ENCODE data around the gene ITIH4. TPM values are rescaled to one million over a fixed set of nuclear protein-coding genes. Genes with fewer than 3 reads are reported as not detected.
A peak's percentile ranks its signal among the peaks of the same experiment; 100 is the strongest.

The ITIH4 gene
- total RNA-seq, 1 donor from 2014 or later = 3.6 TPM

DNA sequence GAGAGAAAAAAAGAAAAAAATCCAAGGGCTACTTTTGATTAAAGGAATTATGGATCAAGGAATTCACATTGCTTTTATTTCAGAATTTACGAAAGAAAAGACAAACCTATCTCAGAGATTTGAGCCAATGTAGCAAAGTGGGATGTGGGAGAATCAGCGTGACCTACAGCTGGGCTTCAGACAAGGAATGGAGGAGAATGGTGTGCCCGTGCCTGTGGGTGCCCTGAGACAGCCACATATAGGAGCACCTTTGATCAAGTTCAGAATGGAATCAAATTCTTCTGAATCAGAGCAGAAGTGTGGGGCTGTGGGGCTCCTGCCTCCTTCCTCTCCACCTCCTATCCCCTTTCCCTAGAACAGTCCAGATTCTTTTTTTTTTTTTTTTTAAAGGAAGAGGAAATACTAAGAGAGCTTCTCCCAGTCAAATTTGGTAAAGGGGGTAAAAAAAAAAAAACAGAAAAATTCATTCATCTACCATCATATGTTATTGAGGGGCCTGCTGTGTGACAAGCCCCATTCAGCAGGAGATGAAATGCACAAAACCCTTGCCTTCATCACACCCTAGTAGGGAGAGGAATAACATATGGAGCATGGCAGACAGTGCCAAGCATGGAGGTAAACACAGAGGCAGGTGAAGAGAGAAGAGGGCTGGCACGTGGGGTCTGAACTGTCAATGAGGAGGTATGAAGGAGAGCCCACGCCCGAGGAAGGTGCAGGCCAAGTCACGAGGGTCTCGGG, 29.4 kb upstream of the ITIH4 start:
- no peaks in the 10 kb centered on the region for H3K27me3 Mint-ChIP-seq
- no peak overlapping the region for H3K27ac Mint-ChIP-seq
- peaks cover 8% of the 10 kb centered on the region for H3K36me3 Mint-ChIP-seq (ENCODE audit: low read depth)
- intact Hi-C loops (cut with micrococcal nuclease) = no loop called here
- H3K4me1 Mint-ChIP-seq = no peaks in the 10 kb centered on the region
- DNase-seq = no peak
- no peak overlapping the region for H3K4me3 Mint-ChIP-seq
- H3K9me3 Mint-ChIP-seq = peaks cover 3% of the 10 kb centered on the region

DNA sequence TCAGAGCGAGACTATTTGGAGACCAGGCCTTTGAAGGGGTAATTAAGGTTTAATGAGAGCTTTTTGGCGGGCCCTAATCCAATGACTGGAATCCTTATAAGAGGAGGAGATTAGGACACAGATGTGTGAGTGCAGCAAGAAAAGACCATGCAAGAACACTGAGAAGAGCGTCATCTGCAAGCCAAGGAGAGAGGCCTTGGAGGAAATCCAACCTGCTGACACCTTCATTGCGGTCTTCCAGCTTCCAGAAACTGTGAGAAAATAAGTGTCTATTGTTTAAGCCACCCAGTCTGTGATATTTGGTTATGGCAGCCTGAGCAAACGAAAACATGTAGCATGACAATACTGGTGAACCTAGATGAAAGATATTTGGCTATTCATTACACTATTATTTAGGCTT, 27.4 kb upstream of the ITIH4 start:
- DNase-seq = no peak
- Mint-ChIP-seq H3K27ac (no peak overlapping the region), H3K9me3 (no peaks in the 10 kb centered on the region), H3K36me3 (ENCODE audit: low read depth) (peaks cover 2% of the 10 kb centered on the region), H3K4me3 (no peak overlapping the region), H3K27me3 (no peaks in the 10 kb centered on the region), H3K4me1 (no peaks in the 10 kb centered on the region)
- intact Hi-C loops (cut with micrococcal nuclease) = no loop called here

DNA sequence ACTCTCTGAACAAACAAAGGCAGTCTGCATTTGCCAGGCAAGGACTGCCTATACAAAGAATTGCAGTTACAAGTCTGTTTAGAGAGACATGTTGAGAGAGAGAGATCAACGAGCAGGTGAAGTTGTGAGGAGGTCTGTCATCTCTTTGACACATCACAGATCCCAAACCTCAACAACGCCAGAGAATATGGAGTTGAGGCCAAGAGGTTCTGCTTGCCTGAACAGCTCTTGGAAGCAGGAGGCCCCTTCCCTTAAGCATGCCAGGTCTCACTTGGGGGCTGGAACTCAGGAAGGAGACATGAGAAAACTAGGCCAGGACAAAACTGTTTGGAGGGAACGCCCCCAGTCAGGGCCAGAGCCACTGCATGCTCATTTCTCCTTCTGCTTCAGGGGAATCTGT, 26.7 kb upstream of the ITIH4 start:
- Mint-ChIP-seq H3K27ac (no peak overlapping the region), H3K9me3 (no peaks in the 10 kb centered on the region), H3K27me3 (no peaks in the 10 kb centered on the region), H3K4me1 (no peaks in the 10 kb centered on the region), H3K36me3 (ENCODE audit: low read depth) (no peaks in the 10 kb centered on the region), H3K4me3 (no peak overlapping the region)
- DNase-seq = no peak
- intact Hi-C loops (cut with micrococcal nuclease) = no loop called here

DNA sequence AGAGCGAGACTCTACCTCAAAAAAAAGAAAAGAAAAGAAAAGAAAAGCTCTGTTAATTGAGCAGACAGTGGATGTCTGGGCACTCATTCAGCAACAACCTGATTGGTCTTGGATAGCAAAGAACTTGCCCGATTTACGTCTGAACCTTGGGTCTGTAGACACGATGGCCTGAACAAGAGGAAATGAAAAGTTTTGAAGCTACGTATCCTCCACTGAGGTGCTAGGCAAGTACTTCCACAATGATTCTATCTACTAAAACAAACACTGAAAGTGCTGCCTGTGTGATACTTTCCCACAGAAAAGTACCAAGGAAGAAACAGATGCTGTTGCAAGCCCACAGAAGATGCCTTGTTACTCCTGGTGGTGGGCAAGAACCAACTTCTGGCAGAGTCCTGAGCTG, 26.2 kb upstream of the ITIH4 start:
- no peak overlapping the region for H3K27ac Mint-ChIP-seq
- no peaks in the 10 kb centered on the region for H3K27me3 Mint-ChIP-seq
- no peaks in the 10 kb centered on the region for H3K9me3 Mint-ChIP-seq
- H3K4me1 Mint-ChIP-seq = no peaks in the 10 kb centered on the region
- H3K4me3 Mint-ChIP-seq = no peak overlapping the region
- peaks cover 2% of the 10 kb centered on the region for H3K36me3 Mint-ChIP-seq (ENCODE audit: low read depth)
- intact Hi-C loops (cut with micrococcal nuclease) = no loop called here
- no peak for DNase-seq

DNA sequence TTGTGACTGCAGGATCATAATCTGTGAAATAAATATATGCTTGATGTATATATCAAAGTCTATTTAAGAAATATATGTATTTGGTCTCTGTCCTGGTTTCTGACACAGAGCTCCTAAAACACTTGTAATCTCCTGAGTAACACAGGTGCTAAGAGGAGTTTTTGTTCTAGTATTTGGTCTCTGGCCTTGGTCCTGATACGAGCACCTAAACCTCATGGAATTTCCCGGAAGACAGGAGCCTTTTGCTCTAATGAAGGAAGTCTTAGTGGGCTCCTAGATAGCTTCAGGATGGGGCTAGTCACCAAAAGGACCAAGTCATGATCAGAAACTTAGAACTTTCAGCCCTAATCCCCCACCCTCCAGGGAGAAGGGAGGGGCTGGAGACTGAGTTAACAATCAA, 23.5 kb upstream of the ITIH4 start:
- H3K4me1 Mint-ChIP-seq = no peaks in the 10 kb centered on the region
- H3K36me3 Mint-ChIP-seq (ENCODE audit: low read depth) = peaks cover 2% of the 10 kb centered on the region
- no peak overlapping the region for H3K4me3 Mint-ChIP-seq
- no peaks in the 10 kb centered on the region for H3K27me3 Mint-ChIP-seq
- H3K9me3 Mint-ChIP-seq = no peaks in the 10 kb centered on the region
- intact Hi-C loops (cut with micrococcal nuclease) = loop anchor here (5.0 kb wide), 1 partner anchor 78 kb away; no protein-coding TSS in a partner anchor
- H3K27ac Mint-ChIP-seq = no peak overlapping the region
- DNase-seq = no peak

DNA sequence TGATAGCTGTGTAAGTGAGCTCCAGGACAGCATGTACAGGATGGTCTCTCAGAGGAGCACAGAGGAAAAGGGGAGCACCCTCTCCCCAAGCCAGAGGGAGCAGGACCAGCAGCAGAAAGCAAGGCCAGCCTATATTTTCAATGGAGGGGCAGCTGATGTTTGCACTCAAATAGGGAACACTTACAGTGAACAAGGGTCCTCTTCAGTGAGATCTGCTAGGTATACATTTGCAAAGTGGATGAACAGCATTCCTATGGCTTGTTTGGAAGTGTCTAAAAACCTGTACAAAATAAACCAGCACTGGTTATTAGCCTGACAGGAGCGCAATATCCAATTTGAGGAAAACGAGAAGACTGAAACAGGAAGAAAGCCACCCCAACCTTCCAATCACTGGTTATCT, 21.9 kb upstream of the ITIH4 start:
- no peaks in the 10 kb centered on the region for H3K27me3 Mint-ChIP-seq
- H3K4me3 Mint-ChIP-seq = no peak overlapping the region
- no peaks in the 10 kb centered on the region for H3K9me3 Mint-ChIP-seq
- no peaks in the 10 kb centered on the region for H3K4me1 Mint-ChIP-seq
- intact Hi-C loops (cut with micrococcal nuclease) = loop anchor here (5.0 kb wide), 1 partner anchor 80 kb away; no protein-coding TSS in a partner anchor
- H3K27ac Mint-ChIP-seq = no peak overlapping the region
- peaks cover 2% of the 10 kb centered on the region for H3K36me3 Mint-ChIP-seq (ENCODE audit: low read depth)
- DNase-seq = no peak

DNA sequence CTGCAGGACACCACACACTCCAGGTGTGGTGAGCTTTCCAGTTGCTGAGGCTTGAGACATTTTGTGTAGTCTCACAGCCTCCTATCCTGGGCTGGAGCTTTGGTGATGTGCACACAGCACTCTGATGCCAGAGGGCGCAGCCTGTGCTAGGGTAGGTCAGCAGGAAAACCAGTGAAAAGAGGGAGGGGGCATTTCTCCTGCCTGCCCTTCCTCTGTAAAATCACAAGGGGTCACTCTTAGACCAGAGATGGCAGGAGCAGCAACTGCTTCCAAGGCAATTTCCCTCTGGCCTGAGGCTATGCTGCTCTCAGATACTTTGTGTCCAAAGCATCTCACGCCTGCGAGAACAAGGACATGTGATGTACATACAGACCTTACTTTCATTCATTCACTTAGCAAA, 20.9 kb upstream of the ITIH4 start:
- peak; percentile 76 for DNase-seq
- H3K27ac Mint-ChIP-seq = no peak overlapping the region
- peaks cover 2% of the 10 kb centered on the region for H3K36me3 Mint-ChIP-seq (ENCODE audit: low read depth)
- H3K27me3 Mint-ChIP-seq = no peaks in the 10 kb centered on the region
- intact Hi-C loops (cut with micrococcal nuclease) = loop anchor here (1.0 to 5.0 kb wide), 2 partner anchors 81 to 221 kb away; no protein-coding TSS in a partner anchor
- H3K4me3 Mint-ChIP-seq = no peak overlapping the region
- no peaks in the 10 kb centered on the region for H3K9me3 Mint-ChIP-seq
- no peaks in the 10 kb centered on the region for H3K4me1 Mint-ChIP-seq

DNA sequence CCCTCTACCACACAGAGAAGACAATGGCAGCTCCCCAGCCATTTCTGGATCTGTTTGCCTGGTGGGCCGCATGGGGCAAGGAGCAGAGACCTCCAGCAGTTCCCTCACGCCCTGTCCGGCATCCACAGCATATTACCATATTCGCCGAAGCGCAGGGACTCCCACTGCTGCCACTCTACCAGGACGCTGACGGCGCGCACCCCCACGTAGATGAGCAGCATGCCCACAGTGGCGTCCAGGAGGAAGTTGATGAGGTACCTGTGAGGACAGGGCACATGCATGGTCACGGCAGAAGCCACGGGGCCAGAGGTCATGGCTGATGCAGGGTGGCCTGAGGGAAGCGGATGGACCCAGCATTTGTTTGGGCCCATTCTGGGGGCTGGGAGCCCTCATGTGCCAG, 19.2 kb upstream of the ITIH4 start:
- H3K36me3 Mint-ChIP-seq (ENCODE audit: low read depth) = peaks cover 2% of the 10 kb centered on the region
- no peak overlapping the region for H3K4me3 Mint-ChIP-seq

DNA sequence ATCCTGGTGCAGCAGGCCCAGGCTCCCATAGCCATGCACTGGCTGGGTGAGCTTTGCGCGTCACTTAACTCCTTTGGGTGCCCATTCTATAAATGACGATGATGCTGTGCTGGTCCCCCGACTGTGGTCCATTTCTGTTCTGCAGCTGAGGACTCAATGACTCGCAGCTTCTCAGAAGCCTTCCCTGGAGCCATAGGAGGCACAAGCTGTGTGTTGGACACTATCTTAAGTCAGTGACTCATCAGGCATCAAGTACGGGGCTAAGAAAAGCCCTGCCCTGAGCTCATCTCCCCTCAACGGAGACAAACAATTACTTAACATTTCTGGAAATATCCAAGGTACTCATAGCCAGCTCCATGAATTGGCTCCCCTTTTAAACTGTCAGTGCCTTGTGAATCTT, 18.1 kb upstream of the ITIH4 start:
- no peak overlapping the region for H3K27ac Mint-ChIP-seq
- H3K9me3 Mint-ChIP-seq = no peaks in the 10 kb centered on the region
- H3K4me1 Mint-ChIP-seq = no peaks in the 10 kb centered on the region
- H3K36me3 Mint-ChIP-seq (ENCODE audit: low read depth) = peaks cover 4% of the 10 kb centered on the region
- no peaks in the 10 kb centered on the region for H3K27me3 Mint-ChIP-seq
- no peak overlapping the region for H3K4me3 Mint-ChIP-seq
- no peak for DNase-seq
- intact Hi-C loops (cut with micrococcal nuclease) = no loop called here

More for the DNA sequence above, 19.2 kb upstream of the ITIH4 start:
- Mint-ChIP-seq H3K27ac (no peak overlapping the region), H3K9me3 (no peaks in the 10 kb centered on the region), H3K4me1 (no peaks in the 10 kb centered on the region), H3K27me3 (no peaks in the 10 kb centered on the region)
- no peak for DNase-seq
- intact Hi-C loops (cut with micrococcal nuclease) = loop anchor here (5.0 kb wide), 1 partner anchor 83 kb away; no protein-coding TSS in a partner anchor

DNA sequence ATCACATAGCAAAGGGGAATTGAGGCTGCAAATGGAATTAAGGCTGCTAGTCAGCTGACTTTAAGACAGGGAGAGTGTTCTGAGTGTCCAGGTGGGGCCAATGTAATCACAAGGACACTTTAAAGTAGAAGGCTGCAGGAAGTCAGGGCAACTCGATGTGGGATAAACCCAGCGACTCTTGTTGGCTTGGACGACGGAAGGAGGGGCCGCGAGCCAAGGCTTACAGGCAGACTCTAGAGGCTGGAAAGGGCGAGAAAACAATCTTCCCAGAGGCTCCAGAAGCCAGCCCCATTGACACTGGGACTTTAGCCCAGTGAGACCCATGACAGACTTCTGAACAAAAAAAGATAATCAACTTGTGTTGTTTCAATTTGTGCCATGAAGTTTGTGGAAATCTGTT, 17.3 kb upstream of the ITIH4 start:
- intact Hi-C loops (cut with micrococcal nuclease) = no loop called here

DNA sequence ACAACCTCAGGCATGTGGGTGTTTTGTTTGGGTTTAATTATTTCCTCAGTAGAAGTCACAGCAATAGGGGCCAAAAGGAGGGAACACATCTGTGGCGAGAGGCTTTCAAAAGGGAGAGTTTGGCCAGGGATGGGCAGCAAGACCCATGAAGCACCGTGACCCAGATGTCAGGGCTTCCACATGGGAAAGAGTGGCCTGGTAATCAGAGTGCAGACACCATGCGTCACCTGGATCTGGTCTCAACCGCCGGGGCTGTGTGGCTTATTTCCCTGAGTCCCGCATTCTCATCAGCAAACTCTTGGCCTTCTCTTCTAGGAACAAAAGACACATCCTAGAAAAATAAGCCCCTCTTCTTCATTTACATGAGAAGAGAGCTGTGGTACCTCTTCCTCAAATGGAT, 16.8 kb upstream of the ITIH4 start:
- DNase-seq = no peak
- Mint-ChIP-seq H3K27ac (no peak overlapping the region), H3K36me3 (ENCODE audit: low read depth) (peaks cover 4% of the 10 kb centered on the region), H3K27me3 (no peaks in the 10 kb centered on the region), H3K4me3 (no peak overlapping the region), H3K4me1 (no peaks in the 10 kb centered on the region), H3K9me3 (no peaks in the 10 kb centered on the region)
- intact Hi-C loops (cut with micrococcal nuclease) = no loop called here

More for the DNA sequence above, 17.3 kb upstream of the ITIH4 start:
- Mint-ChIP-seq H3K36me3 (ENCODE audit: low read depth) (peaks cover 4% of the 10 kb centered on the region), H3K27ac (no peak overlapping the region), H3K4me1 (no peaks in the 10 kb centered on the region), H3K4me3 (no peak overlapping the region), H3K27me3 (no peaks in the 10 kb centered on the region), H3K9me3 (no peaks in the 10 kb centered on the region)
- no peak for DNase-seq

DNA sequence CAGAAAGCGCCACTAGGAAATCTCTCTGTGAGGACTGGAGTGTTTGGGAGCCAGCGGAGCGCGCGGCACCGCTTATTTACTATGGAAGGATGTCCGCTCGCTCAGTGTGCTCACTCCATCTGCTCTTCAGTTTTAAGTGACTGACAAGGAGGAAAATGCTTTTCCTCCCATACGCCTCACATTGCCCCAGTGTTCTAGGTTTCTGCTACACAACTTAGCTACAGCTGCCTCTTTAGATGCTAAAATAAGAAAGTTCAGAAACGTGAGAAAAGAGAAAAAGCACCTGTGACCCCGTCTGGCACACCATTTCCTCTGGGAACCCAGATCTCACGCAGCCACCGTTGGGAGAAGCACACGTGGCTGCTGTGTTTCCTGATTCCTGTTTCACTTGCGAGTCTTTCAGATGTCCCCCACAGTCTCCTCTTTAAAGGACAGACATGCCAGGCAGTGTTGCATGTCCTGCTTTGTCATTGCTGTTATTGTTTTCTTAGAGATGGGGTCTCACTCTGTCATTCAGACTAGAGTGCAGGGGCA, 16.0 kb upstream of the ITIH4 start:
- Mint-ChIP-seq H3K27me3 (no peaks in the 10 kb centered on the region), H3K9me3 (no peaks in the 10 kb centered on the region), H3K4me3 (no peak overlapping the region), H3K27ac (no peak overlapping the region), H3K36me3 (ENCODE audit: low read depth) (peaks cover 6% of the 10 kb centered on the region), H3K4me1 (no peaks in the 10 kb centered on the region)
- no peak for DNase-seq
- intact Hi-C loops (cut with micrococcal nuclease) = no loop called here

DNA sequence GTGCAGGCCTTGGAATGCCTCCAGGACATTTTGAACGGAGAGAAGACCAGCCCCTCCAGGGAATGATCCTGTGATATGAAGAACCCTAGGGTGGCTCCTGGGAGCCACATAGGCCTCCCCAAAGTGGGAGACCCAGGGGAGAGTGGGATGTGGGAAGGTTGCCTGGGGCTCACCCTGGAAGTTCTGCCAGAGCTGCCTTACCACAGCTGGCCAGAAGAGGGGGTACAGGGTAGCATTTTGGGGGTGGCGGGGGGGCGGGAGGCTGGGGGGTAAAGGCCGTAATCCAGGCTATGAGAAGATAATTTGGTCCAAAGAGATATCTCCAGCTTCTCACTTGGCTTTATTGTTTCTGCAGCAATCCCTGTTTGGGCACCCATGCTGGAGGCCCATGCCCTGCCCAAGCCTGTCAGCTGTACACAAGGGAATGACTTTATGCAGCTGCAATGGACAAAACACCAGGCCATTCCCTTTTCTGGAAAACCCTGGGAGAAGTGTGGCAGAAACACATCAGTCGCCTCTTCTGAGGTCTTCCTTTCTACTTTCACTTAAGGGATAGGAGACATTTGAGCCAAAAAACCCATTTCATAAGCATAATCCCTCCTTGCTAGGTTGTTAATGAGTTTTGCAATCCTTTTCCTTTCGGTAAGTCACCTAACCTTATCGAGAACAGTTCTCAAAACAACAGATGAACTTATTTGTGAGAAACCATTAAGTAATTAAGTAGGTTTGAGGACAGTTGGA, 15.4 kb upstream of the ITIH4 start:
- intact Hi-C loops (cut with micrococcal nuclease) = no loop called here
- H3K27ac Mint-ChIP-seq = no peak overlapping the region
- DNase-seq = peak; percentile 63

DNA sequence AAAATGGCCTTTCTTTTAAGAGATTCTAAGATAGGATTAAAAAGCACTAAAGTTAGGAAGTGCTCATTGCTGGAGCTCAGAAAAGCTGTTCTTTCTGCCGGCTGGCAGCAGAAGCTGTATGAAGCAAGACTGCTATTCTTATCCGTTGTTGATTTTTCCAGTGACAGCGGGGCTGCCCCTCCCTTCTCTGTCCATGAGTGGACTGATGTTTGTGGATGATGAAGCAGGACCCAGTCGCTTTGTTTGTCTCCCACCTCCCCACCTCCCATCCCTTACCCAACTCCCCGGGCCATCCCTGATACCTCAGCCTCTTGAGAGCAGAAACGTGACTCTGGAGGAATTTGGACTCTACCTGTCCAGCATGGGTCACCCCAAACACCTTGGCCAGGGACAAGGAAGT, 14.7 kb upstream of the ITIH4 start:
- intact Hi-C loops (cut with micrococcal nuclease) = no loop called here
- Mint-ChIP-seq H3K27ac (no peak overlapping the region), H3K36me3 (ENCODE audit: low read depth) (peaks cover 7% of the 10 kb centered on the region), H3K27me3 (no peaks in the 10 kb centered on the region), H3K4me1 (peaks cover under 1% of the 10 kb centered on the region), H3K9me3 (no peaks in the 10 kb centered on the region), H3K4me3 (no peak overlapping the region)
- no peak for DNase-seq

More for the DNA sequence above, 15.4 kb upstream of the ITIH4 start:
- H3K9me3 Mint-ChIP-seq = no peaks in the 10 kb centered on the region
- H3K27me3 Mint-ChIP-seq = no peaks in the 10 kb centered on the region
- peaks cover 6% of the 10 kb centered on the region for H3K36me3 Mint-ChIP-seq (ENCODE audit: low read depth)
- no peaks in the 10 kb centered on the region for H3K4me1 Mint-ChIP-seq
- H3K4me3 Mint-ChIP-seq = no peak overlapping the region
